Right hindlimb (tissue), 1 donor: ENCODE results near the gene SASH3.

ENCODE experiments used
- DNase-seq: peaks from one replicate; pipeline ENCODE4 v3.0.0-alpha.2; 2018

The SASH3 gene

DNA sequence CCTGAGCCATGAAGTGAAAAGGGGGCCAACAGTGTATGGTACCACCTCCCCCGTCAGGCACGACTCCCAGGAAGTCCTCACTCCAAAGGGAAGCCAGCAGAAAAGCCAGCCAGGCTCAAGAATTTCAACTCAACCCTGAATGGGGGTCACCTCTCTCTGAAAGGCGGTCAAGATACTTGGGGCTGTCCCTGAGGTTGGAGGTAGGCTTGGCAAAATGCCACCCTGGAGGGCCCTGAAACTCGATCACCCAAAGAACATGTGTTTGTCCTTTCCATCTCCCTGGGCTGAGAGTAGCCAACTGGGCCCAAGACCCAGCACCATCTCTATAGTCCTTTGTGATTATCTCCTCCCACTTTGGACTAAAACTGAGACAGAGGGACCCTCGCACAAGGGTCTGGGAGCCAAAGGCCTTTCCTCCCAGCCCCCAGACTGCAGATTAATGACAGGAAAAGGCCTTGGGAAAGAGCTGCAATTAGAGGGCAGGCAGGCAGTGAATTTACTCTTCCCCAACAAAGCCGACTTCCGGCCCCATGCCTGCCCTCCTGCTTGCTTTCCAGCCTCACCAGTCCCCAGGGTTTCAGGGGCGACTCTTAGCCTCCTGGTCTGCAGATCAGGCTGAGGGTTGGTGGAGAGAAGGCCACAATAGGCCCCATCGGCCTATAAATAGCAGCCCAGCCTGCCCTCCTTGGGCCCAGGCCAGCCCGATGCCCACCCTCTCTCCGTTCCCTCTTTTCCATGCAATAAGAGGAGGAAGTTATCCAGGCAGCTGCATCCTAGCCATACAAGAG lies 5.6 kb downstream of the SASH3 start:
- no peak for DNase-seq

DNA sequence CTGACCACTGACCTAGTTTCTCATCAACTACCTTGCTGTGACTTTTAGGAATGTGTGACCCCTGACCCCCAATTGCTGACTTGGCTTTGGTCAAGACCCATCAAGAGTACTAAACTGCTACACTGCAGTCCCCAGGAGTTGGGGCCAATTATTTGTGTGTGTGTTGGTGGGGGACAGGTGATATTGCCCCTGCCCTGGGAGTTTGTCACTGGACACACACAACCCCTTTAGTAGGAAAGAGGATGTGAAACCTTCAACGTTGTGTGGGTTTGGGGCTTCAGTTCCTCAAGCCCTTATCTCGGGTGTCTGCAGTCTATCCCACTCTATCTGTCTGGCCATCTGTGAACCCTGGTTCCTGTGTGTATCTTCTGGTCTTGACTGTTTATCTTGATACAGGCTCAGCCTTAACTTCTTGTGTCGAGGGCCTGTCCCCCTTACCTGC lies 6.5 kb downstream of the SASH3 start:
- no peak for DNase-seq

DNA sequence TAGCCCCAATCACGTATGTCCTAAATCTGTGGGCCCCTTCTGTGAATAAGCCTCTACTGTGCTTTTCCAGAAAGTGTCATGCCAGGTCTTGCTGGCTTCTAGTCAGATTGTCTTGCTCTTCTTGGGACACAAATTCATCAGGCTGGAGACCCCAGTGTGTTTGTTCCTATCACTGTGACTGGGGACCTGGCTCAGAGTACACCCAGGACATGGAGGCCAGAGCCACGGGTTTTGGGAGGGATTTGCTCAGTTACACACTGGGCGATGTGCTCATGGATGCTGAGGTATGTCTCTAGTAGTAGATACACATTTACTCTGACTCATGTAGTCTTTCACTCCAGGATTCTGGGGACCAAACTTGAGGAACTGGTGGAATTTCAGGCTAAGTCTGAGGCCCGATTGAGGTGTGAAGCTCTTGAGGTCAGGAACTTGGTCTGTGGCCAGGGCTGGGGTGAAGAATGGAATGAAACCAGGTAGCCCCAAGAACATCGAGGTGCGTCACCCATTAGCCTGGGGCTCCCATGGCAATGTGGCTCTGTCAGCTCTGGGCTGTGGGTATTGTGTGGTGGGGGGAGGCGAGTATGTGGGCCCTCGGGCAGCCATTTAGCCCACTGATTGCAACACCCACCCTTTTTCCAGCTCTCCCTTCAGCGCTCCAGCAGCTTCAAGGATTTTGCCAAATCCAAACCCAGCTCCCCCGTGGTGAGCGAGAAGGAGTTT lies 7.7 kb downstream of the SASH3 start:
- DNase-seq = no peak

DNA sequence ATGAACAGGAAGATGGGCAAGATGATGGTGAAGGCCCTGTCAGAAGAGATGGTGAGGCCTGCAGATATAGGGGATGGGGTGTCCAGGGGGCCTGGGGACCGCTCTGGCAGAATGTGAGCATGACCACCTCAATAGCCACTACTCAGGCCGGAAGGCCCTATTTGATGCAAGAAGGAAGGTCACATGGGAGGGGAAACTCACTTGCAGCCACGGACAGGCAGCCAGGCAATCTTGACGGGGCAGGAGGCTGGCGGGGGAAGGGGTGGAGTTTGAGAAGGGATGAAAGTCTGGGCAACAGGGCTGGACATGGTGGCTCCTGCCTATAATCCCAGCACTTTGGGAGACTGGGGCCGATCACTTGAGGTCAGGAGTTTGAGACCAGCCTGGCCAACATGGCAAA lies 8.8 kb downstream of the SASH3 start:
- DNase-seq = no peak

GRCh38 chrX:129790146-129790545 lies 10.4 kb downstream of the SASH3 start:
- no peak for DNase-seq

GRCh38 chrX:129790808-129791207 lies 11.1 kb downstream of the SASH3 start:
- DNase-seq = no peak

GRCh38 chrX:129791336-129791735 lies 11.6 kb downstream of the SASH3 start:
- no peak for DNase-seq

- no peak for DNase-seq
These were observed 12.3 kb downstream of the SASH3 start for GRCh38 chrX:129791961-129792570.

DNA sequence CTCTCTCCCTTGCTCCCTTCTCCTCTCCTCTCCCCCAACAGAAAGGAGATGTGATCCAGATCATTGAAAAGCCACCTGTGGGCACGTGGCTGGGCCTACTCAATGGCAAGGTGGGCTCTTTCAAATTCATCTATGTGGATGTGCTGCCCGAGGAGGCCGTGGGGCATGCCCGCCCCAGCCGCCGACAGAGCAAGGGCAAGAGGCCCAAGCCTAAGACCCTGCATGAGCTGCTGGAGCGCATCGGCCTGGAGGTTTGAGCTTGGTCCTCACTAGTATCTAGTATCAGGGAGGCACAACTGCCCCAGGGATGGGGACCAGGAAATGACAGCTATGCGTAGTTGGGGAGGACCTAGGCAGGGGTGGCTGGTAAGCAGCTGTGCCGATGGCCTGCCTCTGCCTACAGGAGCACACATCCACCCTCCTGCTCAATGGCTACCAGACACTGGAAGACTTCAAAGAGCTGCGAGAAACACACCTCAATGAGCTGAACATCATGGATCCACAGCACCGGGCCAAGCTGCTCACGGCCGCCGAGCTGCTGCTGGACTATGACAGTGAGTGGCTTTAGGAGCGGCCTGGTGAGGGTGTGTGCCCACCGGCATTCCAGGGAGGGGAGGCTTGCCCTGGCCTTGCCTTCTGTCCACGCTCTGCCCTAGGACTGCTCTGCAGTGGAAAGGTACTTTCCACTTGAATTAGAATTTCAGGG lies 13.0 kb downstream of the SASH3 start:
- no peak for DNase-seq

DNA sequence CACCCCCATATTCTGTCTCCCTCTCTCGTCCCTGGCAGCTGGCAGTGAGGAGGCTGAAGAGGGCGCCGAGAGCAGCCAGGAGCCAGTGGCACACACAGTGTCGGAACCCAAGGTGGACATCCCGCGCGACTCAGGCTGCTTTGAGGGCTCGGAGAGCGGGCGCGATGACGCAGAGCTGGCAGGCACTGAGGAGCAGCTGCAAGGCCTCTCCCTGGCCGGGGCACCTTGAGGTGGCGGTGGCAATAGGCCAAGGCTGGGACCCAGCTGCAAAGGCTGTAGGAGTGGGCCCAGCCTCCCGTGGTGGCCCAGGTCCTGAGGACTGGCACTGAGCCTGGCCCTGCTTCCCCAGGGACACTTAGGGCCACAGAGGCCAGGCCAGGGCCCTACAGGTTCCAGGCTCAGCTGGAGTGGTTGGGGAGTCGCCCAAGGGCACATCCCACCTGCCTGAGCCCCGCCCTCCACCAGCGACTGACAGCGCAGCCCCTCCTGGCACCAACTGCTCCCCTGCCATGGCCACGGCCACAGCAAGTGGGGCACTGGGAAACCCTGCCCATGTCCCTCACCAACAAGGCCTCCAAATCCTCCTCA lies 13.9 kb downstream of the SASH3 start:
- DNase-seq = no peak

GRCh38 chrX:129795584-129795983 lies 15.8 kb downstream of the SASH3 start:
- no peak for DNase-seq

DNA sequence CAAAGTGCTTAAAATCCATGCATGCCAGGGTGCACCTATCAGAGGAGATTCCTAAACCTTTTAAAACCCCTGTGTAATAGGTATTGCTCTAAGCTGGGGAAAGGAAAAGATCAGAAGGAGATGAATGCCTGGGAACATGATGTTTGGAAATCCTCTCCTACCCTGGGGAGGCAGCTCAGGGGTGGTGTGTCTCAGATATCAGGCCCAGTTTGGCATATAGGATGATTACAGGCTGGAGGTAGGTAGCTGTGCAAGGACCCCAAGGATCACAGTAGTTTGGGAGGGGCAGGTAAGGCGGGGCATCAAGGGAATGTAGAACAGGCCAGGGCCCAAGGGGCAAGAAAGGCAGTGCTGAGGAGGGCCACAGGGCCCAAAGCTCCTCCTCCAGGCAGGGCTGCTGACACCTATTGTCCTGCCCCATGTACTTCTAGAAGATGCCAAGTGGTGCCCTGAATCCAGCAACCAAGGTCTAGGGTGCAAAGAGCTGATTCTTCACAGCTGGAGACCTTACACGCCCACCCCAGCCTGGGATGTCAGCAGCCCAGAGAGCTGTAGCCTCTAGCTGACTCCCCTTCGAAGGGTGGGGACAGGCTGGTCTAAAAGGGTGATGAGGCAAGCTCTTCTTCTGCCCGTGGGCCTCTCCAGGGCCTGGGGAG lies 17.6 kb downstream of the SASH3 start:
- no peak for DNase-seq

DNA sequence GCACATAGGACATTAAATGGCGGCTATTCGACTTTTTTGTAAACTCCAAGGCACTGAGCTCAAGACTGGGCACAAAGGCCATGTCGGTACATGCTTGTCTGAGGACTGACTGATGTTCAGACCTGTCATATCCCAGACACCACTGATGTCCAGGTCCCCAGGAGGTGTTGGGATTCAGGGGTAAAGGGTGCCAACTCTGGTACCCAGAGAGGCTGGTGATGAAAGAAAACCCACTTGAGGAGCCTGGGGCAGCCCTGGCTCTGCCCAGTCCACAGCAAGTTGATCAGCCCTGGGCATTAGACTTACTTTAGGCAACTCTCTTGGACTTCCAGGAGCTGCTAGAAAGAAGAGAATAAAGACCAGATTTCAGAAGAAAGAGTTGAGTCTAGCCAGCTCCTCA lies 18.7 kb downstream of the SASH3 start:
- no peak for DNase-seq

GRCh38 chrX:129798888-129799287 lies 19.1 kb downstream of the SASH3 start:
- no peak for DNase-seq

GRCh38 chrX:129800186-129800585 lies 20.4 kb downstream of the SASH3 start:
- DNase-seq = no peak

GRCh38 chrX:129802863-129803262 lies 23.1 kb downstream of the SASH3 start:
- peak; percentile 53 for DNase-seq

DNA sequence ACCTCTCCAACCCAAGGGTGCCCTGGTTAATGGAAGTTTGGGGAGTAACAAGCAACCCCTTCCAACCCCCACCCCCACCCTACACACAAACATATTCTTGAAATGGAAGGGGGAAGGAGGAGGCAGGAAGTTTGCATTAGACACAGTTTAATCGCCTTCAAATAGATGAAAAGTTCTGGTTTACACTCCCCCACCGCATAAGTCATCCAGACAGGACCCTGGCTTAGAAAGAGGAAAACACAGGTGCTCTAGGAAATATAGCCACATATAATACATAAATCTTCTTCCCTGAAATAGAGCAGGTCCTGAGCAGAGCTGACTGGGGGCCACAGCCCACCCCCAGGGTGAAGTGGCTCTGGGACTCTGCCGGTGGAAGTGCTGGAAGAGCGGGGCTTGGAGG lies 25.1 kb downstream of the SASH3 start:
- DNase-seq = no peak

GRCh38 chrX:129808158-129808828 lies 28.5 kb downstream of the SASH3 start:
- DNase-seq = no peak

DNA sequence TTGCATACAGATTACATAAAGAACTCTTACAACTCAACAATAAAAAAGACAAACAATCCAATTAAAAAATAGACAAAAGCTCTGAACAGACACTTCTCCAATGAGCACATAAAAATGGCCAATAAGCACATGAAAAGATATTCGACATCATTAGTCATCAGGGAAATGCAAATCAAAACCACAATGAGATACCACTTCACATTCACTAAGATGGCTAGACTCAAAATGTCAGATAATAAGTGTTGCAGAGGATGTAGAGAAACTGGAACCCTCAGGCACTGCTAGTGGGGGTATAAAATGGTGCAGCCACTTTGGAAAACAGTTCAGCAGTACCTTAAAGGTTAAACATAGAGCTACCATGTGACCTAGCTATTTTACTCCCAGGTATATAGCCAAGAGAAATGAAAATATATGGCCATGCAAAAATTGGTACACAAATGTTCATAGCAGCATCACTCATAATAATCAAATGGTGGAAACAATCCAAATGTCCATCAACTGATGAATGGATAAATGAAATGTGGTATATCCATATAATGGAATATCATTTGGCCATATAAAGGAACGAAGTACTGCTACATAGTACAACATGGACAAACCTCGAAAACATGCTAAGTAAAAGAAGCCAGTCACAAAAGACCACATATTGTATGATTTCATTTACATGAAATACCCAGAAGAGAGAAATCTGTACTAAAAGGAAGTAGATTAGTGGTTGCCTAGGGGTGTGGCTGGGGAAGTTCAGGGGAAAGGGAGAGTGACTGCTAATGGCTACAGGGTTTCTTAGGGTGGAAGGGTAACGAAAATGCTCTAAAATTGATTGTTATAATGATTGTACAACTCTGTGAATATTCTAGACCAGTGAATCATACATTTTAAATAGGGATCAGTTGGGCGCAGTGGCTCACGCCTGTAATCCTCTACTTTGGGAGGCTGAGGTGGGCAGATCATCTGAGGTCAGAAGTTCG lies 29.4 kb downstream of the SASH3 start:
- DNase-seq = no peak

GRCh38 chrX:129813662-129814368 lies 34.1 kb downstream of the SASH3 start:
- DNase-seq = no peak
